Measurements from ENCODE around the gene LAG3. TPM values are rescaled to one million over a fixed set of nuclear protein-coding genes. Genes with fewer than 3 reads are reported as not detected.

LAG3 gene
- polyA plus RNA-seq, 1 donor (not counting 4 experiments of a cell fraction or from before 2014, with no cell fraction given), result 0.09 TPM

DNA sequence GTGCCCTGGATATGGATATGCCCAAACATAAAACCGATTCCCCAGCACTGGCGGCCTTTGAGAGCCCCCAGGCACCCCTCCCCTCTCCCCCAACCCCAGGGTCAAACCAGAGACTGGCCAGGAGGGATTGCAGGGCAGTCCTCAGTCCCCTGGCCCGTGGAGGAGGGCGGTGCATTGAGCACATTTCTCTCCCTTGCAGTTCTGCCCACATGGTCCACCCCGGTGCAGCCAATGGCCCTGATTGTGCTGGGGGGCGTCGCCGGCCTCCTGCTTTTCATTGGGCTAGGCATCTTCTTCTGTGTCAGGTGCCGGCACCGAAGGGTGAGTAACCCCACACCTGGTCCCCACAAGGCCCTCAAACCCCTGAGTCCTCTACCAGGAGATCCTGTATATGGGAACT, 45.9 kb downstream of the LAG3 start:
- H3K36me3 ChIP-seq (ENCODE audit: control insufficient read depth in 2 of 2, extremely low read depth in 1 of 2, insufficient read depth in 2 of 2, low read length in 2 of 2), result no peaks in the 10 kb centered on the region
- H3K9ac ChIP-seq (ENCODE audit: control insufficient read depth, extremely low read depth, insufficient read depth, low read length), result no peak overlapping the region
- no peaks in the 10 kb centered on the region for H3K79me2 ChIP-seq (ENCODE audit: control insufficient read depth, insufficient read depth, low read length)
- no peak overlapping the region for H2AFZ ChIP-seq (ENCODE audit: control insufficient read depth, low read length)
- FAIRE-seq (no peak), DNase-seq (ENCODE audit: low read depth, low spot score) (no peak)
- H4K20me1 ChIP-seq (ENCODE audit: control insufficient read depth, extremely low read depth, insufficient read depth, low read length), result no peaks in the 10 kb centered on the region
- no peak for TF ChIP-seq EZH2 (IDR thresholded peaks at IDR 0.05; ENCODE audit: low read length)
- TF ChIP-seq, protein P1, sequence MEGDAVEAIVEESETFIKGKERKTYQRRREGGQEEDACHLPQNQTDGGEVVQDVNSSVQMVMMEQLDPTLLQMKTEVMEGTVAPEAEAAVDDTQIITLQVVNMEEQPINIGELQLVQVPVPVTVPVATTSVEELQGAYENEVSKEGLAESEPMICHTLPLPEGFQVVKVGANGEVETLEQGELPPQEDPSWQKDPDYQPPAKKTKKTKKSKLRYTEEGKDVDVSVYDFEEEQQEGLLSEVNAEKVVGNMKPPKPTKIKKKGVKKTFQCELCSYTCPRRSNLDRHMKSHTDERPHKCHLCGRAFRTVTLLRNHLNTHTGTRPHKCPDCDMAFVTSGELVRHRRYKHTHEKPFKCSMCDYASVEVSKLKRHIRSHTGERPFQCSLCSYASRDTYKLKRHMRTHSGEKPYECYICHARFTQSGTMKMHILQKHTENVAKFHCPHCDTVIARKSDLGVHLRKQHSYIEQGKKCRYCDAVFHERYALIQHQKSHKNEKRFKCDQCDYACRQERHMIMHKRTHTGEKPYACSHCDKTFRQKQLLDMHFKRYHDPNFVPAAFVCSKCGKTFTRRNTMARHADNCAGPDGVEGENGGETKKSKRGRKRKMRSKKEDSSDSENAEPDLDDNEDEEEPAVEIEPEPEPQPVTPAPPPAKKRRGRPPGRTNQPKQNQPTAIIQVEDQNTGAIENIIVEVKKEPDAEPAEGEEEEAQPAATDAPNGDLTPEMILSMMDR (optimal IDR thresholded peaks at IDR 0.05 in 1 of 3, IDR thresholded peaks at IDR 0.05 in 1 of 3, conservative IDR thresholded peaks at IDR 0.05 in 1 of 3; ENCODE audit: extremely low read depth in 1 of 3, insufficient read depth in 2 of 3, low read length in 3 of 3), result no peak
- H3K4me2 ChIP-seq (ENCODE audit: control insufficient read depth, extremely low read depth, insufficient read depth, low read depth, low read length), result no peak overlapping the region
- H3K27ac ChIP-seq (ENCODE audit: control insufficient read depth, insufficient read depth, low read length), result no peak overlapping the region
- dilution Hi-C loops (cut with MboI; ENCODE audit: extremely low pct_ligation_motif_present, low sequenced_read_pairs), result no loop called here
- no peaks in the 10 kb centered on the region for H3K4me1 ChIP-seq (ENCODE audit: control insufficient read depth, extremely low read depth, insufficient read depth, low read length)
- H3K27me3 ChIP-seq (ENCODE audit: control insufficient read depth, extremely low read depth, insufficient read depth, low read length), result peaks cover 56% of the 10 kb centered on the region
- no peak overlapping the region for H3K4me3 ChIP-seq (ENCODE audit: control insufficient read depth in 2 of 3, extremely low read depth in 1 of 3, insufficient read depth in 2 of 3, low read depth in 1 of 3, low read length in 3 of 3)
- H3K9me1 ChIP-seq (ENCODE audit: control insufficient read depth, extremely low read depth, insufficient read depth, low read length), result no peaks in the 10 kb centered on the region
- H3K9me3 ChIP-seq (ENCODE audit: control insufficient read depth, low read depth, low read length), result no peaks in the 10 kb centered on the region

DNA sequence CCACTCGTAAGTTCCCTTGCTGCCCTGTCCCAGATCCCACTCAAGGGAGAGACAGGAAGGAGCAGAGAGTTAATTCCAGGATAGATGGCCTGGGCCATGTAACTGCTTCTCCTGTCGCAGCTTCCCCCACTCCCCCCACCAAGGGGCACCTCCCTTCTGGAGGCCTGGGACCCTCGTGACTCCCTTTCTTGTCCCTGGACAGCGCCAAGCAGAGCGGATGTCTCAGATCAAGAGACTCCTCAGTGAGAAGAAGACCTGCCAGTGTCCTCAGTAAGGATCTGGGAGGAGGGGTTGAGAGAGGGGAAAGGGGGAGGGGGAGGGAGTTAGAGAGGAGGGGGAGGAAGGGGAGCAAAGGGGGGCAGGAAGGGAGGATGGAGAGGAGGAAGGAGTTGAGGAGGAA, 46.3 kb downstream of the LAG3 start:
- Histone ChIP-seq H3K4me1 (ENCODE audit: control insufficient read depth, extremely low read depth, insufficient read depth, low read length) (no peaks in the 10 kb centered on the region), H3K79me2 (ENCODE audit: control insufficient read depth, insufficient read depth, low read length) (no peaks in the 10 kb centered on the region), H2AFZ (ENCODE audit: control insufficient read depth, low read length) (no peak overlapping the region), H3K9ac (ENCODE audit: control insufficient read depth, extremely low read depth, insufficient read depth, low read length) (no peak overlapping the region), H4K20me1 (ENCODE audit: control insufficient read depth, extremely low read depth, insufficient read depth, low read length) (no peaks in the 10 kb centered on the region), H3K9me3 (ENCODE audit: control insufficient read depth, low read depth, low read length) (no peaks in the 10 kb centered on the region), H3K4me3 (ENCODE audit: control insufficient read depth in 2 of 3, extremely low read depth in 1 of 3, insufficient read depth in 2 of 3, low read depth in 1 of 3, low read length in 3 of 3) (no peak overlapping the region), H3K4me2 (ENCODE audit: control insufficient read depth, extremely low read depth, insufficient read depth, low read depth, low read length) (no peak overlapping the region), H3K27ac (ENCODE audit: control insufficient read depth, insufficient read depth, low read length) (no peak overlapping the region), H3K27me3 (ENCODE audit: control insufficient read depth, extremely low read depth, insufficient read depth, low read length) (peaks cover 60% of the 10 kb centered on the region), H3K36me3 (ENCODE audit: control insufficient read depth in 2 of 2, extremely low read depth in 1 of 2, insufficient read depth in 2 of 2, low read length in 2 of 2) (no peaks in the 10 kb centered on the region), H3K9me1 (ENCODE audit: control insufficient read depth, extremely low read depth, insufficient read depth, low read length) (no peaks in the 10 kb centered on the region)
- DNase-seq (ENCODE audit: low read depth, low spot score), result no peak
- TF ChIP-seq, protein P1 (optimal IDR thresholded peaks at IDR 0.05 in 1 of 3, IDR thresholded peaks at IDR 0.05 in 1 of 3, conservative IDR thresholded peaks at IDR 0.05 in 1 of 3; ENCODE audit: extremely low read depth in 1 of 3, insufficient read depth in 2 of 3, low read length in 3 of 3), result no peak
- TF ChIP-seq EZH2 (IDR thresholded peaks at IDR 0.05; ENCODE audit: low read length), result no peak
- no peak for FAIRE-seq
- dilution Hi-C loops (cut with MboI; ENCODE audit: extremely low pct_ligation_motif_present, low sequenced_read_pairs), result no loop called here
